ENCODE measurements around the gene UBE2G1. TPM values are rescaled to one million over a fixed set of nuclear protein-coding genes. Genes with fewer than 3 reads are reported as not detected.

The UBE2G1 gene
- total and polyA plus RNA-seq, 2 of the 8 experiments (the other 6 are each of a cell fraction or from before 2014, with no cell fraction given): 73.9 to 170 TPM

DNA sequence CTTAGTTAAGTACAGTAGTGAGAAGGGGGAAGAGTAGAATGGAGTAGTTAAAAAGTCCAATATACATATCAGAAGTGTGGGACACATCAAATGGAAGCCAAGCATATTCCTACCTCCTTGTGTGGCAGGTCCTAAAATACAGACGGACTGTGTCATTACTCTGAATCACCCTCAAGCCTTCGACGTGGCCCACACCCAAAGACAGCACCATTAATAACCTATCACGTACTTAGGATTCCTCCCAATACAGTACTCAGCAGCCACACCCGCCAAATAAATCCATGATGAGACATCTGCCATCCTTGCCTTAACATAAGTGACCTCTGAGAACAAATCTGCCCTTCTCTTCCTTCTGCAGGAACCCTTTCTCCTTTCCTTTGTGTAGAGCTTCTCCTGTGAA, 38.9 kb downstream of the UBE2G1 start (continued):
- no peak for TF ChIP-seq MAFK (IDR thresholded peaks at IDR 0.05; ENCODE audit: low read depth, low read length)
- TF ChIP-seq TCF12 (IDR thresholded peaks at IDR 0.05; ENCODE audit: low read depth, low read length): no peak

Measured in H1 (cell line).